PFSK-1 (cell line): Measurements from ENCODE around the gene GLCCI1.

Source experiments
- FOXP2 ChIP-seq: optimal IDR thresholded peaks from 2 replicates; pipeline ENCODE3; 2011; ENCODE audit warnings: borderline replicate concordance, control low read depth, inconsistent platforms; ENCODE audit not compliant: insufficient read depth; ENCODE audit errors: extremely low read length, extremely low read depth
- POLR2AphosphoS5 ChIP-seq: IDR thresholded peaks from 2 replicates; pipeline ENCODE4 v1.6.1; 2012; ENCODE audit warnings: low read depth, mild to moderate bottlenecking, control low read depth, low read length, moderate library complexity
- REST ChIP-seq, 2 experiments: IDR thresholded peaks; 2 replicates each; pipeline versions ENCODE4 v1.6.1 to v1.8.0; 2011 to 2012; ENCODE audit warnings: low read depth in 2 of 2, low read length in 2 of 2, control low read depth in 1 of 2, inconsistent platforms in 1 of 2, mild to moderate bottlenecking in 1 of 2, moderate library complexity in 1 of 2; ENCODE audit not compliant: insufficient read depth in 1 of 2
- SIN3A ChIP-seq: IDR thresholded peaks from 2 replicates; pipeline ENCODE4 v1.6.1; 2012; ENCODE audit warnings: mild to moderate bottlenecking, low read length, moderate library complexity, borderline replicate concordance; ENCODE audit not compliant: insufficient read depth
- TAF1 ChIP-seq: IDR thresholded peaks from 2 replicates; pipeline ENCODE4 v1.6.1; 2012; ENCODE audit warnings: low read length, control low read depth, borderline replicate concordance; ENCODE audit not compliant: insufficient read depth

GRCh38 chr7:8115547-8116402, 147.2 kb downstream of the GLCCI1 start:
- TF ChIP-seq TAF1 (no peak), POLR2AphosphoS5 (no peak), FOXP2 (no peak), REST (IDR thresholded peaks at IDR 0.05; ENCODE audit: insufficient read depth in 1 of 2, low read depth in 2 of 2, low read length in 2 of 2) (no peak), SIN3A (no peak)
